Measurements from ENCODE around the gene SOX9.

SOX9 gene

GRCh38 chr17:72120642-72121163 is at the start of gene SOX9:
Gene SOX9, plus strand, starts transcription at chr17:72121020. Its CDS starts 372 bp downstream, at chr17:72121392.
- TF ChIP-seq POLR2A (IDR thresholded peaks at IDR 0.05; ENCODE audit: low read depth, low read length), result peak; percentile 85
- FAIRE-seq (peak; percentile 53), DNase-seq (ENCODE audit: insufficient read length, low spot score) (peak; percentile 100)

- no peak for TF ChIP-seq POLR2A (IDR thresholded peaks at IDR 0.05; ENCODE audit: low read depth, low read length)
- DNase-seq (ENCODE audit: insufficient read length, low spot score), result no peak
- FAIRE-seq, result no peak
Observed at GRCh38 chr17:72071330-72071729, 49.5 kb upstream of the SOX9 start.

GRCh38 chr17:72075995-72076677 is 44.7 kb upstream of the SOX9 start:
- TF ChIP-seq POLR2A (IDR thresholded peaks at IDR 0.05; ENCODE audit: low read depth, low read length), result no peak
- FAIRE-seq, result no peak
- DNase-seq (ENCODE audit: insufficient read length, low spot score), result no peak

- DNase-seq (ENCODE audit: insufficient read length, low spot score) (no peak), FAIRE-seq (no peak)
- no peak for TF ChIP-seq POLR2A (IDR thresholded peaks at IDR 0.05; ENCODE audit: low read depth, low read length)
Observed at GRCh38 chr17:72076678-72077030, 44.2 kb upstream of the SOX9 start.

GRCh38 chr17:72077326-72077960 is 43.4 kb upstream of the SOX9 start:
- TF ChIP-seq POLR2A (IDR thresholded peaks at IDR 0.05; ENCODE audit: low read depth, low read length), result no peak
- no peak for FAIRE-seq
- DNase-seq (ENCODE audit: insufficient read length, low spot score), result peak; percentile 24

GRCh38 chr17:72079700-72080099 is 41.1 kb upstream of the SOX9 start:
- no peak for TF ChIP-seq POLR2A (IDR thresholded peaks at IDR 0.05; ENCODE audit: low read depth, low read length)
- no peak for FAIRE-seq
- DNase-seq (ENCODE audit: insufficient read length, low spot score), result no peak

- no peak for TF ChIP-seq POLR2A (IDR thresholded peaks at IDR 0.05; ENCODE audit: low read depth, low read length)
- FAIRE-seq, result no peak
Observed at GRCh38 chr17:72087876-72088275, 32.9 kb upstream of the SOX9 start.

GRCh38 chr17:72089453-72089987 is 31.3 kb upstream of the SOX9 start:
- DNase-seq (ENCODE audit: insufficient read length, low spot score), result no peak
- TF ChIP-seq POLR2A (IDR thresholded peaks at IDR 0.05; ENCODE audit: low read depth, low read length), result no peak
- no peak for FAIRE-seq

More at GRCh38 chr17:72087876-72088275, 32.9 kb upstream of the SOX9 start:
- no peak for DNase-seq (ENCODE audit: insufficient read length, low spot score)

GRCh38 chr17:72090108-72090507 is 30.7 kb upstream of the SOX9 start:
- TF ChIP-seq POLR2A (IDR thresholded peaks at IDR 0.05; ENCODE audit: low read depth, low read length), result no peak
- FAIRE-seq (no peak), DNase-seq (ENCODE audit: insufficient read length, low spot score) (no peak)

- no peak for FAIRE-seq
- no peak for TF ChIP-seq POLR2A (IDR thresholded peaks at IDR 0.05; ENCODE audit: low read depth, low read length)
- no peak for DNase-seq (ENCODE audit: insufficient read length, low spot score)
Observed at GRCh38 chr17:72092710-72093322, 28.0 kb upstream of the SOX9 start.

- DNase-seq (ENCODE audit: insufficient read length, low spot score) (no peak), FAIRE-seq (no peak)
- TF ChIP-seq POLR2A (IDR thresholded peaks at IDR 0.05; ENCODE audit: low read depth, low read length), result no peak
Observed at GRCh38 chr17:72093707-72094106, 27.1 kb upstream of the SOX9 start.

- DNase-seq (ENCODE audit: insufficient read length, low spot score) (no peak), FAIRE-seq (no peak)
Observed at GRCh38 chr17:72095316-72095715, 25.5 kb upstream of the SOX9 start.

GRCh38 chr17:72097144-72097543 is 23.7 kb upstream of the SOX9 start:
- no peak for TF ChIP-seq POLR2A (IDR thresholded peaks at IDR 0.05; ENCODE audit: low read depth, low read length)
- DNase-seq (ENCODE audit: insufficient read length, low spot score) (peak; percentile 66), FAIRE-seq (peak; percentile 55)

More at GRCh38 chr17:72095316-72095715, 25.5 kb upstream of the SOX9 start:
- TF ChIP-seq POLR2A (IDR thresholded peaks at IDR 0.05; ENCODE audit: low read depth, low read length), result no peak

- FAIRE-seq (no peak), DNase-seq (ENCODE audit: insufficient read length, low spot score) (peak; percentile 30)
- no peak for TF ChIP-seq POLR2A (IDR thresholded peaks at IDR 0.05; ENCODE audit: low read depth, low read length)
Observed at GRCh38 chr17:72099919-72100318, 20.9 kb upstream of the SOX9 start.
